KG1 (cell line): ENCODE measurements around the gene SCARB1.
A peak's percentile ranks its signal among the peaks of the same experiment; 100 is the strongest.

Experiments
- DNase-seq: peaks from one replicate; lab custom pipeline; 2025; lab: John Stamatoyannopoulos, UW

SCARB1 gene

DNA sequence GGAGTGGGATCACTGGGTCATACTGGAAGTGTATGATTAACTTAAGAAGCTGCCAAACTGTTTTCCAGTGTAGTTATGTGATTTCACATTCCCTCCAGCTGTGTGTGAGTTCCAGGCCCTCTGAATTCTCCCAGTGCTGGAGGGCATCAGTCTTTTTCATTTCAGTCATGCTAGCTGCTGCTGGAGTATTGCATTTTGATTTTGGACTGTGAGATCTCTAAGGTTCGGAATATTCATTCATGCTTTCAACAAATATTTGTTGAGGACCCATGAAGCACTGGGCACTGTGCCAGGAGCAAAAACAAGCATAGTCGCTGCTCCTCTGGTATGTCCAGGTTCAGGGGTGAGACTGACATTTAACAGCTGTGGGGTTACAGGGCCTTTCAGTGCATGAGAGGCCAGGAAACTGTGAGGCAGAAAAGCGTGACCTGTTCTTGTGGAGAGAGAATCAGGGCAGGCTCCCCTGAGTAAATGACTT, 133.2 kb downstream of the SCARB1 start:
- no peak for DNase-seq

DNA sequence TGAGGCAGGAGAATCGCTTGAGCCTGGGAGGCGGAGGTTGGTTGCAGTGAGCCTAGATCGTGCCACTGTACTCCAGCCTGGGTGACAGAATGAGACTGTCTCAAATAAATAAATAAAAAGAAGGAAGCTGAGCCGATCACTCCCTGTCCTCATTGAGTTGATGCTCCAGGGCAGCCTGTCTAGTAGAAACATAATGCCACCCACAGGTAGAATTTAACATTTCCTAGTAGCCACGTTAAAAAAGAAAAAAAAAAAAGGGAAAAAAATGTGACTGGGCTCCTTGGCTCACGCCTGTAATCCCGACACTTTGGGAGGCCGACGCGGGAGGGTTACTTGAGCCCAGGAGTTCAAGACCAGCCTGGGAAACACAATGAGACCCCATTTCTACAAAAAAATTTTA, 135.7 kb downstream of the SCARB1 start:
- no peak for DNase-seq

DNA sequence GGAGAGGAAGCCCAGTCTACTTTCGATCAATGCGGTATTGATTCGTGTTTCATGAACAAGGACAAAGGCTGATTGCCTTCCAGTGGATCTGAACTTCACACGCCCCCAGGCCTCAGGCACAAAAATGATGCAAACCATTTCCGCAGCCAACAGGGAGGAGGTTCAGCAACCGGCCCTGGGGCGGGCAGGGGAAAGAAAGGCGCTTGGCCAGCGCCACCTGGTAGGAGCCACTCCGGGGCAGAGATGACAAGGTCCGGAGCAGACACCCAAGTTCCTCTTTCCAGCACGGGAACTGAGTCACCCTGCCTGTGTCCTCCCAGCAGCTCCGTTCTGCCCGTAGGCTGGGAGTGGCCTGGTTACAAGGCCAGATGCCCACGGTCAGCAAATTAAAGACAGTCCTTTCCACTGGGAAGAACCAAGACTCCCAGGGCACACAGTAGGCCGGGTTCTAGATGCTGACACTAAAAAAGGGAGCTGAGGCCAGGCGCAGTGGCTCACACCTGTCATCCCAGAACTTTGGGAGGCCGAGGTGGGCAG, 136.3 kb downstream of the SCARB1 start:
- DNase-seq = peak; percentile 53
